Small intestine (tissue), 7 donors: Measurements from ENCODE around the gene SEMA3C. TPM values are rescaled to one million over a fixed set of nuclear protein-coding genes. Genes with fewer than 3 reads are reported as not detected.

Source experiments
- DNase-seq, 2 donors: peaks; one replicate each; pipeline versions ENCODE4 v3.0.0 to v3.0.0-alpha.2; 2013
- FAIRE-seq: peaks from 2 replicates; lab custom pipeline; 2012; peaks lifted over from hg19 to GRCh38; lab: Jason Lieb, UNC
- H3K27ac ChIP-seq, 3 donors: one replicate each; pipeline ENCODE4 v1.5.1; 2013; ENCODE audit warnings: low read length in 2 of 3, mild to moderate bottlenecking in 2 of 3, control low read depth in 1 of 3, inconsistent platforms in 1 of 3, low read depth in 1 of 3, moderate library complexity in 1 of 3
- H3K27me3 ChIP-seq, 3 donors: one replicate each; pipeline ENCODE4 v1.6.1; 2013; ENCODE audit warnings: low read length in 3 of 3, inconsistent platforms in 1 of 3; ENCODE audit not compliant: control insufficient read depth in 3 of 3, insufficient read depth in 3 of 3
- H3K36me3 ChIP-seq, 3 donors: one replicate each; pipeline ENCODE4 v1.6.1; 2013; ENCODE audit warnings: low read length in 3 of 3, inconsistent platforms in 1 of 3, low read depth in 1 of 3, mild to moderate bottlenecking in 1 of 3, moderate library complexity in 1 of 3; ENCODE audit not compliant: control insufficient read depth in 3 of 3, insufficient read depth in 2 of 3
- H3K4me1 ChIP-seq, 3 donors: one replicate each; pipeline ENCODE4 v1.6.1; 2013; ENCODE audit warnings: low read length in 2 of 3, inconsistent platforms in 1 of 3, low read depth in 1 of 3, mild to moderate bottlenecking in 1 of 3, moderate library complexity in 1 of 3; ENCODE audit not compliant: control insufficient read depth in 3 of 3, insufficient read depth in 2 of 3
- H3K4me3 ChIP-seq, 3 donors: one replicate each; pipeline ENCODE4 v1.5.1; 2013; ENCODE audit warnings: low read length in 3 of 3, control low read depth in 1 of 3, inconsistent platforms in 1 of 3, low read depth in 1 of 3, mild to moderate bottlenecking in 1 of 3, moderate library complexity in 1 of 3
- H3K9me3 ChIP-seq, 2 donors: one replicate each; pipeline ENCODE4 v1.6.1; 2013; ENCODE audit warnings: low read depth in 1 of 2, low read length in 1 of 2; ENCODE audit not compliant: control insufficient read depth in 2 of 2, insufficient read depth in 1 of 2
- WGBS, 3 donors: extraction: QIAGEN DNeasy Blood & Tissue Kit; methylation state at CpG; one replicate each; pipeline ENCODE4 v1.1.7; 2013; 5-methylcytosine and 5-hydroxymethylcytosine counted together
- polyA plus RNA-seq, 4 donors: library from polyadenylated mRNA; stranded (reverse) in 3 of 4; unstranded in 1 of 4; fragments of 200-250 nt in 3 of 4; fragments of 120-200 nt in 1 of 4; gene quantifications; one replicate each; pipeline versions ENCODE4 v1.2.1 to v1.2.3, GENCODE V29; 2013
- donor health status: healthy with polysubstance abuse.
- donor health status: control.
- donor health status: control.
- donor health status: Bipolar disorder and iron deficiency.
- donor health status: healthy.

SEMA3C gene
- polyA plus RNA-seq, 4 donors = 1.4 to 70.8 (median 7.6) TPM

- DNase-seq = no peak
- peaks cover 0 to 8% (median 0%) of the 10 kb centered on the region in 3 donors for H3K4me1 ChIP-seq
- H3K27me3 ChIP-seq = no peaks in the 10 kb centered on the region
- no peak for FAIRE-seq
- no peak overlapping the region for H3K27ac ChIP-seq
- no peak overlapping the region for H3K4me3 ChIP-seq
- no peaks in the 10 kb centered on the region for H3K9me3 ChIP-seq
- H3K36me3 ChIP-seq = peaks cover 0 to 3% (median 0%) of the 10 kb centered on the region in 3 donors
- WGBS, 3 donors = 71 to 92% (median 83%) methylated on average over 1 of the region's 1 CpG
Measured at GRCh38 chr7:80815733-80816132, 103.1 kb downstream of the SEMA3C start.

- Histone ChIP-seq H3K27ac (no peak overlapping the region), H3K4me1 (peaks cover 0 to 3% (median 0%) of the 10 kb centered on the region in 3 donors), H3K4me3 (no peak overlapping the region), H3K9me3 (no peaks in the 10 kb centered on the region), H3K36me3 (peaks cover 0 to 10% (median 0%) of the 10 kb centered on the region in 3 donors), H3K27me3 (no peaks in the 10 kb centered on the region)
- 82 to 93% (median 90%) methylated on average over 1 of the region's 1 CpG for WGBS, 3 donors
- FAIRE-seq = no peak
- DNase-seq = no peak
Measured at GRCh38 chr7:80809545-80809944, 109.3 kb downstream of the SEMA3C start.

DNA sequence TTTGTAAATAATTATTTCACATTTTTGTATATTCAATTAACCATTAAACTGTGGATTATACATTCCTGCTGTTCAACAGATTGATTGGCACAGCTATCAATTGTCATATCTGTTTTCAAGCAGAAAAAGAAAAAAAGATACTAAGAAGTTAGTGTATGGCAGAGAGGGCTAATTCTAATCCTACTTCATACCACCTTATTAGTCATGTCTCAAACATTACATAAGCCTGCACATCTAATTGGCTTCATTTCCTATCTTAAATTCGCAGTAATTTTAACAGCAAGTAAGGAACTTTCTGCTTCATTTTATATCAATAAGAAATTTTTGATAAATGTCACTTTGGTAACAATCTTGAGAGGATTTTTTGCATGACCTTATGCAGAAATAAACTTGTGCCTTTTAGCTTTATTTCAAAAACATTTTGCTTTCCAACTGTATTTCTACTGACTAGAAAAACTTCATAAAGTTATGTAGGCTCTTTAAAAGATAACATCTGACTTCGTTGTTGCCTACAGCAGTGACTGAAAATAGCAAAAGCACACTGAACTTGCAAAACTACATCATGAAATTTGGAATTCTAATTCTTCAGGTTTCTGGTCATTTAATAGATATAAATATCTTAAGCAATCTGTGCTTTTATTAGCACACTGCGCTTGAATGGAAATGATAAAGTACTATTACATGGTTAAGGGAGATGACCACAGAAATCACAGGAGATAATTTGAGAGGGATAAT, 111.5 kb downstream of the SEMA3C start:
- no peaks in the 10 kb centered on the region for H3K27me3 ChIP-seq
- no peak overlapping the region for H3K4me3 ChIP-seq
- H3K36me3 ChIP-seq = peaks cover 0 to 7% (median 2%) of the 10 kb centered on the region in 3 donors
- DNase-seq (no peak), FAIRE-seq (no peak)
- WGBS, 3 donors = 77 to 86% (median 77%) methylated on average over 3 of the region's 3 CpGs
- H3K27ac ChIP-seq = no peak overlapping the region
- peaks cover 0 to 3% (median 0%) of the 10 kb centered on the region in 3 donors for H3K4me1 ChIP-seq
- no peaks in the 10 kb centered on the region for H3K9me3 ChIP-seq

- peaks cover 0 to 7% (median 2%) of the 10 kb centered on the region in 3 donors for H3K36me3 ChIP-seq
- peaks cover 0 to 3% (median 0%) of the 10 kb centered on the region in 3 donors for H3K4me1 ChIP-seq
- no peak overlapping the region for H3K27ac ChIP-seq
- no peak overlapping the region for H3K4me3 ChIP-seq
- no peaks in the 10 kb centered on the region for H3K27me3 ChIP-seq
- DNase-seq (no peak), FAIRE-seq (no peak)
- no peaks in the 10 kb centered on the region for H3K9me3 ChIP-seq
- WGBS, 3 donors = 80 to 85% (median 81%) methylated on average over 6 of the region's 6 CpGs
Measured at GRCh38 chr7:80806663-80807062, 112.2 kb downstream of the SEMA3C start.

- no peak overlapping the region for H3K4me3 ChIP-seq
- 79 to 83% (median 79%) methylated on average over 4 of the region's 4 CpGs for WGBS, 3 donors
- peaks cover 0 to 9% (median 2%) of the 10 kb centered on the region in 3 donors for H3K36me3 ChIP-seq
- no peak for FAIRE-seq
- peaks cover 0 to 3% (median 0%) of the 10 kb centered on the region in 3 donors for H3K4me1 ChIP-seq
- H3K9me3 ChIP-seq = no peaks in the 10 kb centered on the region
- DNase-seq = no peak
- H3K27ac ChIP-seq = no peak overlapping the region
- H3K27me3 ChIP-seq = no peaks in the 10 kb centered on the region
Measured at GRCh38 chr7:80804589-80804988, 114.3 kb downstream of the SEMA3C start.

GRCh38 chr7:80802527-80802926, 116.3 kb downstream of the SEMA3C start:
- no peak overlapping the region for H3K4me3 ChIP-seq
- peaks cover 0 to 12% (median 2%) of the 10 kb centered on the region in 3 donors for H3K36me3 ChIP-seq
- DNase-seq (no peak), FAIRE-seq (no peak)
- 66 to 74% (median 72%) methylated on average over 5 of the region's 5 CpGs for WGBS, 3 donors
- no peaks in the 10 kb centered on the region for H3K27me3 ChIP-seq
- no peaks in the 10 kb centered on the region for H3K9me3 ChIP-seq
- peaks cover 0 to 3% (median 0%) of the 10 kb centered on the region in 3 donors for H3K4me1 ChIP-seq
- H3K27ac ChIP-seq = no peak overlapping the region

GRCh38 chr7:80794631-80795573, 123.9 kb downstream of the SEMA3C start:
- Histone ChIP-seq H3K4me3 (no peak overlapping the region), H3K27me3 (no peaks in the 10 kb centered on the region), H3K4me1 (peaks cover 0 to 3% (median 0%) of the 10 kb centered on the region in 3 donors), H3K36me3 (peaks cover 0 to 19% (median 0%) of the 10 kb centered on the region in 3 donors), H3K27ac (no peak overlapping the region), H3K9me3 (no peaks in the 10 kb centered on the region)
- DNase-seq = no peak
- WGBS, 3 donors = 66 to 87% (median 82%) methylated on average over 10 of the region's 10 CpGs
- no peak for FAIRE-seq

GRCh38 chr7:80791509-80791929, 127.3 kb downstream of the SEMA3C start:
- H3K27ac ChIP-seq = no peak overlapping the region
- DNase-seq (no peak), FAIRE-seq (no peak)
- H3K4me3 ChIP-seq = no peak overlapping the region
- no peaks in the 10 kb centered on the region for H3K9me3 ChIP-seq
- H3K36me3 ChIP-seq = peaks cover 0 to 11% (median 4%) of the 10 kb centered on the region in 3 donors
- H3K4me1 ChIP-seq = peaks cover 0 to 3% (median 0%) of the 10 kb centered on the region in 3 donors
- no peaks in the 10 kb centered on the region for H3K27me3 ChIP-seq
- 58 to 78% (median 64%) methylated on average over 3 of the region's 3 CpGs for WGBS, 3 donors
